22Rv1 (cell line): ENCODE results near the gene TMEM37.

Experiments
- CTCF ChIP-seq: fragments of 450-650 bp; IDR thresholded peaks from 2 replicates; pipeline ENCODE4 v1.5.1; 2017; ENCODE audit warnings: mild to moderate bottlenecking
- ZFX ChIP-seq: fragments of 450-650 bp; IDR thresholded peaks from 2 replicates; pipeline ENCODE4 v1.6.1; 2017; ENCODE audit warnings: antibody characterized with exemption, borderline replicate concordance

GRCh38 chr2:119440501-119440870 lies 8.8 kb downstream of the TMEM37 start:
- TF ChIP-seq CTCF (no peak), ZFX (no peak)
